A549 (cell line): ENCODE data around the gene ZNF785. TPM values are rescaled to one million over a fixed set of nuclear protein-coding genes. Genes with fewer than 3 reads are reported as not detected.

Experiments used
- ATAC-seq, 2 experiments: fragments of 200-7000 bp in 1 of 2; fragments of >200 bp in 1 of 2; cut with Nextera tagmentation in 1 of 2; cut with Tn5 transposase in 1 of 2; 3 replicates each; pipeline versions ENCODE4 v1.8.0 to v1.9.1; 2018 to 2020; ENCODE audit warnings: mild to moderate bottlenecking in 1 of 2, moderate library complexity in 1 of 2
- CTCF ChIA-PET: fragments of 300-600 bp; sonication (Branson Sonifier 250); formaldehyde crosslinking; extraction: SDS; loops from one replicate; lab custom pipeline; 2021; ENCODE audit warnings: antibody characterized with exemption, inconsistent platforms; lab: Yijun Ruan, JAX
- POLR2A ChIA-PET: fragments of 350-600 bp; formaldehyde crosslinking; extraction: SDS; loops from one replicate; lab custom pipeline; 2021; ENCODE audit warnings: antibody characterized with exemption, inconsistent platforms; lab: Yijun Ruan, JAX
- DNase-seq, 2 experiments: peaks; one replicate each; pipeline versions ENCODE4 v3.0.0 to v3.0.0-alpha.2; 2011 to 2016; ENCODE audit warnings: low read depth in 1 of 2, low spot score in 1 of 2
- FAIRE-seq: peaks from 2 replicates; lab custom pipeline; 2011; peaks lifted over from hg19 to GRCh38; lab: Jason Lieb, UNC
- H3K27ac ChIP-seq, 2 experiments: fragments of >200 bp; sonication (Bioruptor Twin); formaldehyde crosslinking; 3 replicates each; pipeline ENCODE4 v1.5.1; 2016 to 2017
- H3K4me1 ChIP-seq: fragments of >200 bp; sonication (Bioruptor Twin); formaldehyde crosslinking; 3 replicates; pipeline ENCODE4 v1.6.1; 2016
- H3K4me2 ChIP-seq: fragments of >200 bp; sonication (Bioruptor Twin); formaldehyde crosslinking; 3 replicates; pipeline ENCODE4 v1.6.1; 2016
- H3K4me3 ChIP-seq: fragments of >200 bp; sonication (Bioruptor Twin); formaldehyde crosslinking; 3 replicates; pipeline ENCODE4 v1.5.1; 2016
- H3K9me3 ChIP-seq: fragments of >200 bp; sonication (Bioruptor Twin); formaldehyde crosslinking; 3 replicates; pipeline ENCODE4 v1.6.1; 2016
- BCL3 ChIP-seq: fragments of >200 bp; sonication (Bioruptor Twin); formaldehyde crosslinking; IDR thresholded peaks from 3 replicates; pipeline ENCODE4 v1.6.1; 2016
- BHLHE40 ChIP-seq: IDR thresholded peaks from 2 replicates; pipeline ENCODE4 v1.6.1; 2012; ENCODE audit warnings: low read depth, low read length, inconsistent platforms
- CBX8 ChIP-seq: fragments of 200-600 bp; sonication (generic); IDR thresholded peaks from 2 replicates; pipeline ENCODE4 v1.6.1; 2016
- CTCF ChIP-seq: fragments of >200 bp; sonication (Bioruptor Twin); formaldehyde crosslinking; IDR thresholded peaks from 3 replicates; pipeline ENCODE4 v1.5.1; 2016
- EHF ChIP-seq: fragments of 250-450 bp; sonication (Bioruptor Pico); IDR thresholded peaks from 2 replicates; pipeline ENCODE4 v1.5.0; 2020; ENCODE audit warnings: mild to moderate bottlenecking
- EHMT2 ChIP-seq: fragments of 200-600 bp; sonication (generic); IDR thresholded peaks from 2 replicates; pipeline ENCODE4 v1.6.1; 2016; ENCODE audit warnings: antibody characterized with exemption, low read depth, mild to moderate bottlenecking, moderate library complexity
- FOSL2 ChIP-seq, 2 experiments: fragments of 450-650 bp in 1 of 2; fragments of >200 bp in 1 of 2; sonication (Bioruptor Twin) in 1 of 2; formaldehyde crosslinking; IDR thresholded peaks; 2 replicates each; pipeline versions ENCODE4 v1.5.0 to v1.6.1; 2016 to 2020; ENCODE audit warnings: mild to moderate bottlenecking in 1 of 2, moderate library complexity in 1 of 2
- HDAC2 ChIP-seq: fragments of 200-600 bp; sonication (generic); IDR thresholded peaks from 2 replicates; pipeline ENCODE4 v1.6.1; 2016
- HMGXB4 ChIP-seq: fragments of 250-450 bp; sonication (Bioruptor Pico); IDR thresholded peaks from 2 replicates; pipeline ENCODE4 v1.5.0; 2021; ENCODE audit warnings: mild to moderate bottlenecking, moderate library complexity, borderline replicate concordance
- HOXB5 ChIP-seq: fragments of 250-450 bp; sonication (Bioruptor Pico); IDR thresholded peaks from 2 replicates; pipeline ENCODE4 v1.5.0; 2020; ENCODE audit warnings: mild to moderate bottlenecking, moderate library complexity
- KDM1A ChIP-seq: fragments of 200-600 bp; sonication (generic); IDR thresholded peaks from 2 replicates; pipeline ENCODE4 v1.6.1; 2016; ENCODE audit warnings: low read depth, mild to moderate bottlenecking
- REST ChIP-seq: fragments of 200-600 bp; sonication (generic); IDR thresholded peaks from 2 replicates; pipeline ENCODE4 v1.6.1; 2016; ENCODE audit warnings: antibody characterized with exemption, mild to moderate bottlenecking, moderate library complexity
- SMC3 ChIP-seq: fragments of >200 bp; sonication (Bioruptor Twin); formaldehyde crosslinking; IDR thresholded peaks from 3 replicates; pipeline ENCODE4 v1.6.1; 2018; ENCODE audit warnings: inconsistent platforms
- ZC3H11A ChIP-seq: fragments of 450-650 bp; IDR thresholded peaks from 2 replicates; pipeline ENCODE4 v1.6.1; 2014; ENCODE audit warnings: antibody characterized with exemption, mild to moderate bottlenecking
- WGBS: methylation state at CpG from one replicate; pipeline ENCODE4 v1.1.6; 2017; ENCODE audit errors: missing lambda C conversion rate; 5-methylcytosine and 5-hydroxymethylcytosine counted together
- polyA plus RNA-seq, 4 experiments: library from polyadenylated mRNA; depleted of rRNA in 3 of 4; stranded (reverse); fragments of >200 nt; fragmentation: RNase III in 1 of 4; extraction: RNeasy Plus Mini Kit Qiagen cat#74134 plus additional on column Dnase treatment in 1 of 4; gene quantifications; 2 replicates in 3 of 4; 3 replicates in 1 of 4; pipeline ENCODE4 v1.2.3, GENCODE V29; 2011 to 2017

Gene ZNF785
- polyA plus RNA-seq, 2 of the 4 experiments (the other 2 are of a cell fraction): not detected

GRCh38 chr16:30571445-30572322 is 13.8 kb downstream of the ZNF785 start, which contains the start of gene ZNF688 (continued):
- no peak for TF ChIP-seq HMGXB4
- TF ChIP-seq EHMT2: no peak
- TF ChIP-seq CBX8: no peak
- TF ChIP-seq KDM1A: no peak
- TF ChIP-seq HOXB5 (CRISPR knock-in tag): 0 out of 2 replicates have a peak, but pooled peaks have one; percentile 49
- TF ChIP-seq SMC3: no peak
- no peak for TF ChIP-seq EHF (CRISPR knock-in tag)
- TF ChIP-seq FOSL2 (IDR thresholded peaks at IDR 0.05): no peak
- TF ChIP-seq FOSL2 (CRISPR knock-in tag; IDR thresholded peaks at IDR 0.05): no peak
- no peak for TF ChIP-seq CTCF
- TF ChIP-seq HDAC2: no peak
- no peak for TF ChIP-seq BHLHE40

GRCh38 chr16:30570636-30571444 is 14.7 kb downstream of the ZNF785 start:
- no peak for DNase-seq
- H3K4me3 ChIP-seq: peak overlapping the region; percentile 53
- ATAC-seq: peak in 1 of 2 experiments; percentile 1; a peak in 2 of 6 replicates
- CTCF ChIA-PET: interaction anchor here (1.0 to 2.8 kb wide), 6 partner anchors 9 to 58 kb away, joined by 3 to 14 read pairs (median 6); partner anchors contain the start of gene ZNF764
- FAIRE-seq: no peak
- peak overlapping the region; percentile 87 to 98 for H3K27ac ChIP-seq
- POLR2A ChIA-PET: interaction anchor here (0.7 to 2.7 kb wide), 3 partner anchors 13 to 119 kb away, joined by 4 to 44 read pairs (median 6); partner anchors contain the start of gene ZNF764
- no peaks in the 10 kb centered on the region for H3K9me3 ChIP-seq
- H3K4me2 ChIP-seq: peak overlapping the region; percentile 90
- TF ChIP-seq REST (peak; percentile 51; the same call in 1 of the 2 replicates), BCL3 (no peak), ZC3H11A (peak; percentile 99)
- peaks cover 42% of the 10 kb centered on the region for H3K4me1 ChIP-seq
- 64% methylated on average over 16 of the region's 22 CpGs for WGBS
